ENCODE data around the gene VPS4A. TPM values are rescaled to one million over a fixed set of nuclear protein-coding genes. Genes with fewer than 3 reads are reported as not detected.

VPS4A gene
- total RNA-seq, 1 donor from 2014 or later: 25.6 TPM

- Histone ChIP-seq H3K4me1 (ENCODE audit: control insufficient read depth in 3 of 3, insufficient read depth in 3 of 3, low read length in 3 of 3) (peaks cover 13 to 20% (median 18%) of the 10 kb centered on the region in 3 donors), H3K9ac (ENCODE audit: low read depth in 1 of 3, low read length in 3 of 3) (no peak overlapping the region), H3K27me3 (ENCODE audit: control insufficient read depth in 3 of 3, insufficient read depth in 3 of 3, low read length in 3 of 3) (no peaks in the 10 kb centered on the region), H3K4me3 (ENCODE audit: low read length in 3 of 3) (no peak overlapping the region), H3K27ac (ENCODE audit: low read depth, low read length) (no peak overlapping the region), H3K9me3 (ENCODE audit: control insufficient read depth in 3 of 3, low read length in 3 of 3) (no peaks in the 10 kb centered on the region), H3K36me3 (ENCODE audit: control insufficient read depth in 3 of 3, insufficient read depth in 3 of 3, low read length in 3 of 3) (peaks cover 43 to 45% (median 44%) of the 10 kb centered on the region in 3 donors)
These were observed 23.5 kb downstream of the VPS4A start for GRCh38 chr16:69334696-69335095.

GRCh38 chr16:69338557-69339288 lies 27.6 kb downstream of the VPS4A start:
- peak overlapping the region; percentile 86 for H3K27ac ChIP-seq (ENCODE audit: low read depth, low read length)
- H3K9me3 ChIP-seq (ENCODE audit: control insufficient read depth in 3 of 3, low read length in 3 of 3): no peaks in the 10 kb centered on the region
- H3K36me3 ChIP-seq (ENCODE audit: control insufficient read depth in 3 of 3, insufficient read depth in 3 of 3, low read length in 3 of 3): peaks cover 29 to 44% (median 43%) of the 10 kb centered on the region in 3 donors
- H3K9ac ChIP-seq (ENCODE audit: low read depth in 1 of 3, low read length in 3 of 3): peak overlapping the region; percentile 86 to 93 (median 89)
- no peaks in the 10 kb centered on the region for H3K27me3 ChIP-seq (ENCODE audit: control insufficient read depth in 3 of 3, insufficient read depth in 3 of 3, low read length in 3 of 3)
- peaks cover 16 to 26% (median 24%) of the 10 kb centered on the region in 3 donors for H3K4me1 ChIP-seq (ENCODE audit: control insufficient read depth in 3 of 3, insufficient read depth in 3 of 3, low read length in 3 of 3)
- peak overlapping the region; percentile 95 to 96 (median 96) for H3K4me3 ChIP-seq (ENCODE audit: low read length in 3 of 3)

- H3K27me3 ChIP-seq (ENCODE audit: control insufficient read depth in 3 of 3, insufficient read depth in 3 of 3, low read length in 3 of 3): no peaks in the 10 kb centered on the region
- peaks cover 16 to 26% (median 24%) of the 10 kb centered on the region in 3 donors for H3K4me1 ChIP-seq (ENCODE audit: control insufficient read depth in 3 of 3, insufficient read depth in 3 of 3, low read length in 3 of 3)
- peak within 1 kb of the TSS; percentile 95 to 96 (median 96) for H3K4me3 ChIP-seq (ENCODE audit: low read length in 3 of 3)
- peak within 1 kb of the TSS; percentile 86 for H3K27ac ChIP-seq (ENCODE audit: low read depth, low read length)
- no peaks in the 10 kb centered on the region for H3K9me3 ChIP-seq (ENCODE audit: control insufficient read depth in 3 of 3, low read length in 3 of 3)
- peaks cover 21 to 43% (median 37%) of the 10 kb centered on the region in 3 donors for H3K36me3 ChIP-seq (ENCODE audit: control insufficient read depth in 3 of 3, insufficient read depth in 3 of 3, low read length in 3 of 3)
- H3K9ac ChIP-seq (ENCODE audit: low read depth in 1 of 3, low read length in 3 of 3): peak within 1 kb of the TSS; percentile 86 to 93 (median 91)
These were observed 28.3 kb downstream of the VPS4A start, which contains the start of the genes COG8 and NIP7 for GRCh38 chr16:69339289-69340094. TSS of gene COG8 (minus strand) at chr16:69339564. CDS start at chr16:69339552, 12 bp downstream. TSS of gene NIP7 (plus strand) at chr16:69339772. CDS start at chr16:69339830, 58 bp downstream.

GRCh38 chr16:69340095-69340644 lies 29.0 kb downstream of the VPS4A start:
- Histone ChIP-seq H3K9me3 (ENCODE audit: control insufficient read depth in 3 of 3, low read length in 3 of 3) (no peaks in the 10 kb centered on the region), H3K36me3 (ENCODE audit: control insufficient read depth in 3 of 3, insufficient read depth in 3 of 3, low read length in 3 of 3) (peaks cover 15 to 36% (median 30%) of the 10 kb centered on the region in 3 donors), H3K9ac (ENCODE audit: low read depth in 1 of 3, low read length in 3 of 3) (peak overlapping the region; percentile 86 to 92 (median 91)), H3K27me3 (ENCODE audit: control insufficient read depth in 3 of 3, insufficient read depth in 3 of 3, low read length in 3 of 3) (no peaks in the 10 kb centered on the region), H3K27ac (ENCODE audit: low read depth, low read length) (peak overlapping the region; percentile 86), H3K4me3 (ENCODE audit: low read length in 3 of 3) (peak overlapping the region; percentile 95 to 96 (median 96)), H3K4me1 (ENCODE audit: control insufficient read depth in 3 of 3, insufficient read depth in 3 of 3, low read length in 3 of 3) (peaks cover 16 to 26% (median 24%) of the 10 kb centered on the region in 3 donors)

- H3K4me3 ChIP-seq (ENCODE audit: low read length in 3 of 3): no peak overlapping the region
- peaks cover 6 to 24% (median 18%) of the 10 kb centered on the region in 3 donors for H3K36me3 ChIP-seq (ENCODE audit: control insufficient read depth in 3 of 3, insufficient read depth in 3 of 3, low read length in 3 of 3)
- H3K9ac ChIP-seq (ENCODE audit: low read depth in 1 of 3, low read length in 3 of 3): no peak overlapping the region
- peaks cover 9 to 11% (median 11%) of the 10 kb centered on the region in 3 donors for H3K4me1 ChIP-seq (ENCODE audit: control insufficient read depth in 3 of 3, insufficient read depth in 3 of 3, low read length in 3 of 3)
- no peaks in the 10 kb centered on the region for H3K27me3 ChIP-seq (ENCODE audit: control insufficient read depth in 3 of 3, insufficient read depth in 3 of 3, low read length in 3 of 3)
- no peaks in the 10 kb centered on the region for H3K9me3 ChIP-seq (ENCODE audit: control insufficient read depth in 3 of 3, low read length in 3 of 3)
- H3K27ac ChIP-seq (ENCODE audit: low read depth, low read length): no peak overlapping the region
These were observed 33.0 kb downstream of the VPS4A start for GRCh38 chr16:69344171-69344570.

- Histone ChIP-seq H3K9me3 (ENCODE audit: control insufficient read depth in 3 of 3, low read length in 3 of 3) (no peaks in the 10 kb centered on the region), H3K4me1 (ENCODE audit: control insufficient read depth in 3 of 3, insufficient read depth in 3 of 3, low read length in 3 of 3) (peaks cover 0 to 2% (median 0%) of the 10 kb centered on the region in 3 donors), H3K27me3 (ENCODE audit: control insufficient read depth in 3 of 3, insufficient read depth in 3 of 3, low read length in 3 of 3) (no peaks in the 10 kb centered on the region), H3K9ac (ENCODE audit: low read depth in 1 of 3, low read length in 3 of 3) (no peak overlapping the region), H3K36me3 (ENCODE audit: control insufficient read depth in 3 of 3, insufficient read depth in 3 of 3, low read length in 3 of 3) (peaks cover 9 to 28% (median 22%) of the 10 kb centered on the region in 3 donors), H3K4me3 (ENCODE audit: low read length in 3 of 3) (no peak overlapping the region), H3K27ac (ENCODE audit: low read depth, low read length) (no peak overlapping the region)
These were observed 34.8 kb downstream of the VPS4A start for GRCh38 chr16:69345923-69346322.

- Histone ChIP-seq H3K4me3 (ENCODE audit: low read length in 3 of 3) (no peak overlapping the region), H3K36me3 (ENCODE audit: control insufficient read depth in 3 of 3, insufficient read depth in 3 of 3, low read length in 3 of 3) (peaks cover 12 to 23% (median 18%) of the 10 kb centered on the region in 3 donors)
These were observed 35.5 kb downstream of the VPS4A start for GRCh38 chr16:69346683-69347082.

GRCh38 chr16:69348222-69348621 lies 37.1 kb downstream of the VPS4A start:
- no peaks in the 10 kb centered on the region for H3K4me1 ChIP-seq (ENCODE audit: control insufficient read depth in 3 of 3, insufficient read depth in 3 of 3, low read length in 3 of 3)
- peaks cover 10 to 24% (median 16%) of the 10 kb centered on the region in 3 donors for H3K36me3 ChIP-seq (ENCODE audit: control insufficient read depth in 3 of 3, insufficient read depth in 3 of 3, low read length in 3 of 3)
- H3K27ac ChIP-seq (ENCODE audit: low read depth, low read length): no peak overlapping the region
- no peaks in the 10 kb centered on the region for H3K9me3 ChIP-seq (ENCODE audit: control insufficient read depth in 3 of 3, low read length in 3 of 3)
- H3K9ac ChIP-seq (ENCODE audit: low read depth in 1 of 3, low read length in 3 of 3): no peak overlapping the region
- no peak overlapping the region for H3K4me3 ChIP-seq (ENCODE audit: low read length in 3 of 3)
- no peaks in the 10 kb centered on the region for H3K27me3 ChIP-seq (ENCODE audit: control insufficient read depth in 3 of 3, insufficient read depth in 3 of 3, low read length in 3 of 3)

More at GRCh38 chr16:69346683-69347082, 35.5 kb downstream of the VPS4A start:
- Histone ChIP-seq H3K27me3 (ENCODE audit: control insufficient read depth in 3 of 3, insufficient read depth in 3 of 3, low read length in 3 of 3) (no peaks in the 10 kb centered on the region), H3K27ac (ENCODE audit: low read depth, low read length) (no peak overlapping the region), H3K9ac (ENCODE audit: low read depth in 1 of 3, low read length in 3 of 3) (no peak overlapping the region), H3K4me1 (ENCODE audit: control insufficient read depth in 3 of 3, insufficient read depth in 3 of 3, low read length in 3 of 3) (no peaks in the 10 kb centered on the region), H3K9me3 (ENCODE audit: control insufficient read depth in 3 of 3, low read length in 3 of 3) (no peaks in the 10 kb centered on the region)

- Histone ChIP-seq H3K4me1 (ENCODE audit: control insufficient read depth in 3 of 3, insufficient read depth in 3 of 3, low read length in 3 of 3) (no peaks in the 10 kb centered on the region), H3K36me3 (ENCODE audit: control insufficient read depth in 3 of 3, insufficient read depth in 3 of 3, low read length in 3 of 3) (peaks cover 10 to 17% (median 16%) of the 10 kb centered on the region in 3 donors), H3K27ac (ENCODE audit: low read depth, low read length) (no peak overlapping the region), H3K9me3 (ENCODE audit: control insufficient read depth in 3 of 3, low read length in 3 of 3) (no peaks in the 10 kb centered on the region), H3K27me3 (ENCODE audit: control insufficient read depth in 3 of 3, insufficient read depth in 3 of 3, low read length in 3 of 3) (no peaks in the 10 kb centered on the region), H3K4me3 (ENCODE audit: low read length in 3 of 3) (no peak overlapping the region), H3K9ac (ENCODE audit: low read depth in 1 of 3, low read length in 3 of 3) (no peak overlapping the region)
These were observed 38.4 kb downstream of the VPS4A start for GRCh38 chr16:69349536-69349935.

Data from skeletal muscle tissue (tissue), 4 donors.